GM18511 (cell line): ENCODE results near the gene SLCO3A1.

Experiments used
- ATAC-seq: cut with Tn5 transposase; IDR thresholded peaks from one replicate; pipeline ENCODE4 v1.9.1; 2021; ENCODE audit warnings: mild to moderate bottlenecking, moderate library complexity; ENCODE audit not compliant: unreplicated experiment

SLCO3A1 gene

GRCh38 chr15:91909111-91909510, 55.6 kb downstream of the SLCO3A1 start:
- ATAC-seq = no peak

- no peak for ATAC-seq
Observed at GRCh38 chr15:91909574-91909973, 56.1 kb downstream of the SLCO3A1 start.

GRCh38 chr15:91911844-91912243, 58.3 kb downstream of the SLCO3A1 start:
- no peak for ATAC-seq

GRCh38 chr15:91912336-91912735, 58.8 kb downstream of the SLCO3A1 start:
- no peak for ATAC-seq

- ATAC-seq = no peak
Observed at GRCh38 chr15:91913560-91913959, 60.1 kb downstream of the SLCO3A1 start.

- no peak for ATAC-seq
Observed at GRCh38 chr15:91915576-91915975, 62.1 kb downstream of the SLCO3A1 start.

GRCh38 chr15:91916051-91916450, 62.5 kb downstream of the SLCO3A1 start:
- ATAC-seq = no peak

- ATAC-seq = no peak
Observed at GRCh38 chr15:91917686-91918360, 64.3 kb downstream of the SLCO3A1 start.

- ATAC-seq = no peak
Observed at GRCh38 chr15:91919014-91919534, 65.6 kb downstream of the SLCO3A1 start.

- ATAC-seq = no peak
Observed at GRCh38 chr15:91921188-91921842, 67.8 kb downstream of the SLCO3A1 start.

GRCh38 chr15:91921843-91922198, 68.3 kb downstream of the SLCO3A1 start:
- no peak for ATAC-seq

GRCh38 chr15:91922646-91923547, 69.4 kb downstream of the SLCO3A1 start:
- no peak for ATAC-seq

GRCh38 chr15:91924183-91924582, 70.7 kb downstream of the SLCO3A1 start:
- ATAC-seq = no peak

- ATAC-seq = no peak
Observed at GRCh38 chr15:91924837-91925495, 71.5 kb downstream of the SLCO3A1 start.

GRCh38 chr15:91925794-91926193, 72.3 kb downstream of the SLCO3A1 start:
- no peak for ATAC-seq

GRCh38 chr15:91926908-91927270, 73.4 kb downstream of the SLCO3A1 start:
- no peak for ATAC-seq

GRCh38 chr15:91927585-91927984, 74.1 kb downstream of the SLCO3A1 start:
- no peak for ATAC-seq

- ATAC-seq = no peak
Observed at GRCh38 chr15:91928675-91929074, 75.2 kb downstream of the SLCO3A1 start.

GRCh38 chr15:91929509-91929908, 76.0 kb downstream of the SLCO3A1 start:
- ATAC-seq = no peak

- ATAC-seq = no peak
Observed at GRCh38 chr15:91930092-91930491, 76.6 kb downstream of the SLCO3A1 start.

GRCh38 chr15:91936182-91936775, 82.8 kb downstream of the SLCO3A1 start:
- no peak for ATAC-seq
